Measurements from ENCODE around the gene C3orf22. TPM values are rescaled to one million over a fixed set of nuclear protein-coding genes. Genes with fewer than 3 reads are reported as not detected.

The C3orf22 gene
- total RNA-seq, 1 experiment from 2014 or later = not detected

- Histone ChIP-seq H3K36me3 (no peaks in the 10 kb centered on the region), H3K27ac (no peak overlapping the region), H3K9me3 (replicated peaks) (no peaks in the 10 kb centered on the region), H3K27me3 (replicated peaks) (no peaks in the 10 kb centered on the region), H3K4me3 (no peak overlapping the region), H3K4me1 (replicated peaks) (peaks cover 18% of the 10 kb centered on the region)
- peak in 1 of 2 experiments; percentile 21 for DNase-seq (ENCODE audit: low read depth in 1 of 2, low spot score in 2 of 2)
These were observed 15.2 kb downstream of the C3orf22 start for GRCh38 chr3:126543457-126544061.

GRCh38 chr3:126542340-126543241, 16.1 kb downstream of the C3orf22 start:
- Histone ChIP-seq H3K27ac (no peak overlapping the region), H3K9me3 (replicated peaks) (no peaks in the 10 kb centered on the region), H3K4me3 (no peak overlapping the region), H3K27me3 (replicated peaks) (no peaks in the 10 kb centered on the region), H3K36me3 (no peaks in the 10 kb centered on the region), H3K4me1 (replicated peaks) (peaks cover 18% of the 10 kb centered on the region)
- peak in 1 of 2 experiments; percentile 39 for DNase-seq (ENCODE audit: low read depth in 1 of 2, low spot score in 2 of 2)

GRCh38 chr3:126541628-126542339, 16.9 kb downstream of the C3orf22 start:
- H3K36me3 ChIP-seq = no peaks in the 10 kb centered on the region

GRCh38 chr3:126540951-126541627, 17.6 kb downstream of the C3orf22 start:
- no peaks in the 10 kb centered on the region for H3K9me3 ChIP-seq (replicated peaks)
- peak in 1 of 2 experiments; percentile 37 for DNase-seq (ENCODE audit: low read depth in 1 of 2, low spot score in 2 of 2)
- peak overlapping the region; percentile 65 for H3K27ac ChIP-seq
- peaks cover 18% of the 10 kb centered on the region for H3K4me1 ChIP-seq (replicated peaks)
- no peak overlapping the region for H3K4me3 ChIP-seq
- no peaks in the 10 kb centered on the region for H3K27me3 ChIP-seq (replicated peaks)
- no peaks in the 10 kb centered on the region for H3K36me3 ChIP-seq

More at GRCh38 chr3:126541628-126542339, 16.9 kb downstream of the C3orf22 start:
- H3K27me3 ChIP-seq (replicated peaks) = no peaks in the 10 kb centered on the region
- no peaks in the 10 kb centered on the region for H3K9me3 ChIP-seq (replicated peaks)
- H3K27ac ChIP-seq = no peak overlapping the region
- no peak overlapping the region for H3K4me3 ChIP-seq
- DNase-seq (ENCODE audit: low read depth in 1 of 2, low spot score in 2 of 2) = peak in 1 of 2 experiments; percentile 33
- peaks cover 18% of the 10 kb centered on the region for H3K4me1 ChIP-seq (replicated peaks)

GRCh38 chr3:126540342-126540849, 18.3 kb downstream of the C3orf22 start:
- peak overlapping the region; percentile 65 for H3K27ac ChIP-seq
- H3K4me3 ChIP-seq = no peak overlapping the region
- H3K9me3 ChIP-seq (replicated peaks) = no peaks in the 10 kb centered on the region

GRCh38 chr3:126539558-126540250, 19.0 kb downstream of the C3orf22 start:
- no peaks in the 10 kb centered on the region for H3K27me3 ChIP-seq (replicated peaks)
- no peaks in the 10 kb centered on the region for H3K9me3 ChIP-seq (replicated peaks)
- H3K27ac ChIP-seq = peak overlapping the region; percentile 34
- no peak overlapping the region for H3K4me3 ChIP-seq
- no peak for DNase-seq (ENCODE audit: low read depth in 1 of 2, low spot score in 2 of 2)
- H3K36me3 ChIP-seq = no peaks in the 10 kb centered on the region
- H3K4me1 ChIP-seq (replicated peaks) = peaks cover 18% of the 10 kb centered on the region

More at GRCh38 chr3:126540342-126540849, 18.3 kb downstream of the C3orf22 start:
- Histone ChIP-seq H3K36me3 (no peaks in the 10 kb centered on the region), H3K27me3 (replicated peaks) (no peaks in the 10 kb centered on the region), H3K4me1 (replicated peaks) (peaks cover 18% of the 10 kb centered on the region)
- DNase-seq (ENCODE audit: low read depth in 1 of 2, low spot score in 2 of 2) = peak; percentile 83 to 92

GRCh38 chr3:126538966-126539365, 19.8 kb downstream of the C3orf22 start:
- Histone ChIP-seq H3K4me3 (no peak overlapping the region), H3K4me1 (replicated peaks) (peaks cover 18% of the 10 kb centered on the region), H3K9me3 (replicated peaks) (no peaks in the 10 kb centered on the region), H3K27ac (no peak overlapping the region), H3K27me3 (replicated peaks) (peaks cover 1% of the 10 kb centered on the region), H3K36me3 (no peaks in the 10 kb centered on the region)
- DNase-seq (ENCODE audit: low read depth in 1 of 2, low spot score in 2 of 2) = no peak

GRCh38 chr3:126538316-126538715, 20.4 kb downstream of the C3orf22 start:
- Histone ChIP-seq H3K4me3 (no peak overlapping the region), H3K27ac (no peak overlapping the region), H3K36me3 (no peaks in the 10 kb centered on the region), H3K9me3 (replicated peaks) (no peaks in the 10 kb centered on the region), H3K4me1 (replicated peaks) (peaks cover 18% of the 10 kb centered on the region), H3K27me3 (replicated peaks) (peaks cover 8% of the 10 kb centered on the region)
- no peak for DNase-seq (ENCODE audit: low read depth in 1 of 2, low spot score in 2 of 2)

- Histone ChIP-seq H3K4me1 (replicated peaks) (peaks cover 18% of the 10 kb centered on the region), H3K9me3 (replicated peaks) (no peaks in the 10 kb centered on the region), H3K27ac (no peak overlapping the region), H3K36me3 (no peaks in the 10 kb centered on the region), H3K4me3 (no peak overlapping the region), H3K27me3 (replicated peaks) (peaks cover 13% of the 10 kb centered on the region)
- DNase-seq (ENCODE audit: low read depth in 1 of 2, low spot score in 2 of 2) = no peak
These were observed 20.9 kb downstream of the C3orf22 start for GRCh38 chr3:126537730-126538281.

- DNase-seq (ENCODE audit: low read depth in 1 of 2, low spot score in 2 of 2) = no peak
- Histone ChIP-seq H3K4me3 (no peak overlapping the region), H3K36me3 (no peaks in the 10 kb centered on the region), H3K27ac (no peak overlapping the region), H3K27me3 (replicated peaks) (peaks cover 19% of the 10 kb centered on the region), H3K9me3 (replicated peaks) (no peaks in the 10 kb centered on the region), H3K4me1 (replicated peaks) (peaks cover 18% of the 10 kb centered on the region)
These were observed 21.5 kb downstream of the C3orf22 start for GRCh38 chr3:126537116-126537729.

GRCh38 chr3:126536126-126536525, 22.6 kb downstream of the C3orf22 start:
- no peak for DNase-seq (ENCODE audit: low read depth in 1 of 2, low spot score in 2 of 2)
- Histone ChIP-seq H3K9me3 (replicated peaks) (no peaks in the 10 kb centered on the region), H3K4me1 (replicated peaks) (peaks cover 14% of the 10 kb centered on the region), H3K27ac (no peak overlapping the region), H3K4me3 (no peak overlapping the region), H3K36me3 (no peaks in the 10 kb centered on the region), H3K27me3 (replicated peaks) (peaks cover 28% of the 10 kb centered on the region)

- peaks cover 9% of the 10 kb centered on the region for H3K4me1 ChIP-seq (replicated peaks)
- H3K27me3 ChIP-seq (replicated peaks) = peaks cover 28% of the 10 kb centered on the region
- no peaks in the 10 kb centered on the region for H3K36me3 ChIP-seq
- H3K4me3 ChIP-seq = no peak overlapping the region
- no peaks in the 10 kb centered on the region for H3K9me3 ChIP-seq (replicated peaks)
- no peak overlapping the region for H3K27ac ChIP-seq
- DNase-seq (ENCODE audit: low read depth in 1 of 2, low spot score in 2 of 2) = no peak
These were observed 23.1 kb downstream of the C3orf22 start for GRCh38 chr3:126535636-126536035.
